H9 (cell line): ENCODE data around the gene ZNF770. TPM values are rescaled to one million over a fixed set of nuclear protein-coding genes. Genes with fewer than 3 reads are reported as not detected.

Source experiments
- DNase-seq: peaks from one replicate; pipeline ENCODE4 v3.0.0-alpha.2; 2017
- H2AFZ ChIP-seq: one replicate; pipeline ENCODE4 v1.6.1; 2013; ENCODE audit warnings: mild to moderate bottlenecking, low read length, control low read depth, moderate library complexity
- H2AK5ac ChIP-seq: 2 replicates; pipeline ENCODE4 v1.6.1; 2013; ENCODE audit warnings: low read length, control low read depth, mixed read lengths; ENCODE audit not compliant: insufficient read length
- H2BK120ac ChIP-seq: one replicate; pipeline ENCODE4 v1.6.1; 2013; ENCODE audit warnings: low read depth, mild to moderate bottlenecking, low read length, control low read depth, inconsistent platforms; ENCODE audit not compliant: poor library complexity, severe bottlenecking
- H2BK12ac ChIP-seq: 2 replicates; pipeline ENCODE4 v1.6.1; 2013; ENCODE audit warnings: low read length, control low read depth, mixed read lengths, low read depth; ENCODE audit not compliant: insufficient read length
- H2BK15ac ChIP-seq: 2 replicates; pipeline ENCODE4 v1.6.1; 2013; ENCODE audit warnings: low read depth, low read length, control low read depth
- H2BK20ac ChIP-seq: one replicate; pipeline ENCODE4 v1.6.1; 2013; ENCODE audit warnings: low read depth, mild to moderate bottlenecking, low read length, control low read depth, inconsistent platforms; ENCODE audit not compliant: poor library complexity, severe bottlenecking
- H2BK5ac ChIP-seq: 2 replicates; pipeline ENCODE4 v1.6.1; 2013; ENCODE audit warnings: low read length, control low read depth, mixed read lengths; ENCODE audit not compliant: insufficient read length
- H3K14ac ChIP-seq: 2 replicates; pipeline ENCODE4 v1.6.1; 2013; ENCODE audit warnings: low read length, control low read depth; ENCODE audit not compliant: insufficient read depth
- H3K18ac ChIP-seq: 2 replicates; pipeline ENCODE4 v1.6.1; 2013; ENCODE audit warnings: low read depth, mild to moderate bottlenecking, mixed read lengths, low read length, control low read depth; ENCODE audit not compliant: insufficient read length
- H3K23ac ChIP-seq: 2 replicates; pipeline ENCODE4 v1.6.1; 2013; ENCODE audit warnings: low read length, control low read depth, mixed read lengths, low read depth; ENCODE audit not compliant: insufficient read length
- H3K23me2 ChIP-seq: 2 replicates; pipeline ENCODE4 v1.6.1; 2013; ENCODE audit warnings: low read depth, mild to moderate bottlenecking, mixed read lengths, low read length, control low read depth; ENCODE audit not compliant: insufficient read length, poor library complexity, severe bottlenecking
- H3K27ac ChIP-seq: 2 replicates; pipeline ENCODE4 v1.5.1; 2013; ENCODE audit warnings: low read length, control low read depth, mixed read lengths, low read depth; ENCODE audit not compliant: insufficient read length
- H3K27me3 ChIP-seq: 2 replicates; pipeline ENCODE4 v1.6.1; 2013; ENCODE audit warnings: low read length, control low read depth, inconsistent platforms; ENCODE audit not compliant: insufficient read depth
- H3K4ac ChIP-seq: 2 replicates; pipeline ENCODE4 v1.6.1; 2013; ENCODE audit warnings: low read depth, mild to moderate bottlenecking, control low read depth, inconsistent platforms, low read length, moderate library complexity
- H3K4me1 ChIP-seq: 2 replicates; pipeline ENCODE4 v1.6.1; 2013; ENCODE audit warnings: low read length, control low read depth, inconsistent platforms; ENCODE audit not compliant: insufficient read depth
- H3K4me2 ChIP-seq: 2 replicates; pipeline ENCODE4 v1.6.1; 2013; ENCODE audit warnings: low read length, control low read depth, mixed read lengths; ENCODE audit not compliant: insufficient read length, insufficient read depth
- H3K56ac ChIP-seq: 2 replicates; pipeline ENCODE4 v1.6.1; 2013; ENCODE audit warnings: low read depth, mild to moderate bottlenecking, mixed read lengths, low read length, control low read depth; ENCODE audit not compliant: insufficient read length
- H3K79me1 ChIP-seq: 2 replicates; pipeline ENCODE4 v1.6.1; 2013; ENCODE audit warnings: low read depth, mild to moderate bottlenecking, moderate library complexity, low read length, control low read depth, inconsistent platforms; ENCODE audit not compliant: insufficient read depth, poor library complexity, severe bottlenecking
- H3K79me2 ChIP-seq: 2 replicates; pipeline ENCODE4 v1.6.1; 2013; ENCODE audit warnings: low read length, control low read depth, inconsistent platforms; ENCODE audit not compliant: insufficient read depth
- H3K9ac ChIP-seq: 2 replicates; pipeline ENCODE4 v1.6.1; 2013; ENCODE audit warnings: low read length, control low read depth, mixed read lengths; ENCODE audit not compliant: insufficient read length; ENCODE audit errors: extremely low read depth
- H3K9me3 ChIP-seq: one replicate; pipeline ENCODE4 v1.6.1; 2013; ENCODE audit warnings: low read depth, low read length, inconsistent platforms; ENCODE audit not compliant: control insufficient read depth
- H3T11ph ChIP-seq: one replicate; pipeline ENCODE4 v1.6.1; 2013; ENCODE audit warnings: mild to moderate bottlenecking, low read length, control low read depth, inconsistent platforms
- H4K20me1 ChIP-seq: one replicate; pipeline ENCODE4 v1.6.1; 2013; ENCODE audit not compliant: control insufficient read depth, insufficient read length, insufficient read depth
- H4K5ac ChIP-seq: 2 replicates; pipeline ENCODE4 v1.6.1; 2013; ENCODE audit warnings: low read depth, mild to moderate bottlenecking, mixed read lengths, low read length, control low read depth; ENCODE audit not compliant: insufficient read length
- H4K8ac ChIP-seq: replicated peaks from 2 replicates; pipeline ENCODE4 v1.6.1; 2013; ENCODE audit warnings: low read length, control low read depth, mixed read lengths, low read depth; ENCODE audit not compliant: insufficient read length
- H4K91ac ChIP-seq: 2 replicates; pipeline ENCODE4 v1.6.1; 2013; ENCODE audit warnings: low read depth, mild to moderate bottlenecking, moderate library complexity, mixed read lengths, low read length, control low read depth; ENCODE audit not compliant: insufficient read length
- H3K27ac Mint-ChIP-seq, 3 experiments: 2 replicates in 2 of 3; 3 replicates in 1 of 3; pipeline ENCODE4 v1.8.0; 2020 to 2021; ENCODE audit warnings: mixed read lengths in 3 of 3, mild to moderate bottlenecking in 1 of 3, moderate library complexity in 1 of 3
- H3K27me3 Mint-ChIP-seq: 2 replicates; pipeline ENCODE4 v1.8.0; 2021; ENCODE audit warnings: low read depth, mild to moderate bottlenecking, moderate library complexity, mixed read lengths
- H3K36me3 Mint-ChIP-seq, 3 experiments: 2 replicates in 2 of 3; 3 replicates in 1 of 3; pipeline ENCODE4 v1.8.0; 2020 to 2021; ENCODE audit warnings: low read depth in 3 of 3, mixed read lengths in 3 of 3; ENCODE audit not compliant: insufficient read depth in 1 of 3
- H3K4me1 Mint-ChIP-seq, 2 experiments: 2 replicates each; pipeline ENCODE4 v1.8.0; 2020; ENCODE audit warnings: mixed read lengths in 2 of 2
- H3K4me3 Mint-ChIP-seq, 2 experiments: 2 replicates in 1 of 2; 3 replicates in 1 of 2; pipeline ENCODE4 v1.8.0; 2020 to 2021; ENCODE audit warnings: mild to moderate bottlenecking in 2 of 2, mixed read lengths in 2 of 2, moderate library complexity in 1 of 2
- H3K9me3 Mint-ChIP-seq, 2 experiments: 2 replicates in 1 of 2; 3 replicates in 1 of 2; pipeline ENCODE4 v1.8.0; 2020; ENCODE audit warnings: mild to moderate bottlenecking in 2 of 2, mixed read lengths in 2 of 2, moderate library complexity in 1 of 2
- WGBS: extraction: QIAGEN DNeasy Blood & Tissue Kit; methylation state at CpG from one replicate; pipeline ENCODE4 v1.1.7; 2013; ENCODE audit warnings: missing lambda C conversion rate, low lambda C conversion rate, mixed read lengths; ENCODE audit not compliant: insufficient read length; ENCODE audit errors: extremely low coverage; 5-methylcytosine and 5-hydroxymethylcytosine counted together
- total RNA-seq: library from RNA; stranded (reverse); gene quantifications from 2 replicates; pipeline ENCODE4 v1.2.1, GENCODE V29; 2021
- TF ChIP-seq, protein P1 (sequence below): fragments of 200-600 bp; sonication (generic); conservative IDR thresholded peaks from 3 replicates; pipeline ENCODE4 v1.8.0; 2021; ENCODE audit warnings: antibody characterized with exemption, mild to moderate bottlenecking

Gene ZNF770
- total RNA-seq, 1 experiment from 2014 or later = 111 TPM

DNA sequence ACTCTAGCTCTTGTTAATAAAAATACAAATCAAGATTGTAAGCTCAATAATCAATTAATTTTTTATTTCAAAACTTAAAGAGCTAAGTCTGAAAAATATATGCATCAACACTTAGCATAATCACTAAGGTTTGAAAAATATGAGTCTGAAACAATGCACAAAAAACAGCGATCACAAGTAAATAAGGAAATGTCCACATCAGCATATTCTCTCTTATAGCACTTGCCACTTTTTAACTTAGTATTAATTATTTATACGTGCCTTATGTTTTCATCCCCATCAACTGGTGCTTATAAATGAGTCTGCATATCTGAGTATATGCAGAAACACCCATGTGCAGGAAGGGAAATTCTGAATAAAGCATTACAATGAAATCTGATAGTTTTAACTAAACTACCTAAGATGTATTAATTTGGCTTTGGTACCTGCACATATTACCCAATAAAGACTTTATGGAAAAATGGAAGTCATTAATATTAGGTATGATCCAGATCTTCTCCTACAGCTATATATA lies 46.8 kb downstream of the ZNF770 start:
- Histone ChIP-seq H3K27ac (no peak overlapping the region), H3K4me1 (no peaks in the 10 kb centered on the region), H3K27me3 (no peaks in the 10 kb centered on the region), H3K23ac (no peak overlapping the region), H3K4ac (no peak overlapping the region), H4K8ac (no peak overlapping the region), H4K20me1 (no peaks in the 10 kb centered on the region), H2BK15ac (no peak overlapping the region), H3K14ac (no peak overlapping the region), H3T11ph (no peak overlapping the region), H3K18ac (no peak overlapping the region), H3K9me3 (no peaks in the 10 kb centered on the region), H3K56ac (no peak overlapping the region), H4K91ac (no peak overlapping the region), H2BK5ac (no peak overlapping the region), H3K4me2 (no peak overlapping the region), H2BK12ac (no peak overlapping the region), H3K79me2 (no peaks in the 10 kb centered on the region), H4K5ac (no peak overlapping the region), H2AK5ac (no peak overlapping the region), H3K23me2 (no peaks in the 10 kb centered on the region), H3K79me1 (no peaks in the 10 kb centered on the region), H2BK120ac (no peak overlapping the region), H2AFZ (no peak overlapping the region), H2BK20ac (no peak overlapping the region), H3K9ac (no peak overlapping the region)
- no peaks in the 10 kb centered on the region for H3K27me3 Mint-ChIP-seq
- no peaks in the 10 kb centered on the region for H3K4me1 Mint-ChIP-seq
- WGBS = no CpG with 5 or more reads among the region's 2 CpGs
- TF ChIP-seq, protein P1, sequence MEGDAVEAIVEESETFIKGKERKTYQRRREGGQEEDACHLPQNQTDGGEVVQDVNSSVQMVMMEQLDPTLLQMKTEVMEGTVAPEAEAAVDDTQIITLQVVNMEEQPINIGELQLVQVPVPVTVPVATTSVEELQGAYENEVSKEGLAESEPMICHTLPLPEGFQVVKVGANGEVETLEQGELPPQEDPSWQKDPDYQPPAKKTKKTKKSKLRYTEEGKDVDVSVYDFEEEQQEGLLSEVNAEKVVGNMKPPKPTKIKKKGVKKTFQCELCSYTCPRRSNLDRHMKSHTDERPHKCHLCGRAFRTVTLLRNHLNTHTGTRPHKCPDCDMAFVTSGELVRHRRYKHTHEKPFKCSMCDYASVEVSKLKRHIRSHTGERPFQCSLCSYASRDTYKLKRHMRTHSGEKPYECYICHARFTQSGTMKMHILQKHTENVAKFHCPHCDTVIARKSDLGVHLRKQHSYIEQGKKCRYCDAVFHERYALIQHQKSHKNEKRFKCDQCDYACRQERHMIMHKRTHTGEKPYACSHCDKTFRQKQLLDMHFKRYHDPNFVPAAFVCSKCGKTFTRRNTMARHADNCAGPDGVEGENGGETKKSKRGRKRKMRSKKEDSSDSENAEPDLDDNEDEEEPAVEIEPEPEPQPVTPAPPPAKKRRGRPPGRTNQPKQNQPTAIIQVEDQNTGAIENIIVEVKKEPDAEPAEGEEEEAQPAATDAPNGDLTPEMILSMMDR = no peak
- H3K4me3 Mint-ChIP-seq = no peak overlapping the region
- no peak overlapping the region for H3K27ac Mint-ChIP-seq
- no peaks in the 10 kb centered on the region; a peak in 1 of 5 replicates for H3K9me3 Mint-ChIP-seq
- peaks cover 9 to 65% (median 54%) of the 10 kb centered on the region in 3 experiments for H3K36me3 Mint-ChIP-seq
- no peak for DNase-seq
